NB4 (cell line): ENCODE results near the gene SH3BP4.

Experiments
- DNase-seq: peaks from one replicate; pipeline ENCODE4 v3.0.0; 2010; ENCODE audit warnings: low read depth
- H3K4me3 ChIP-seq: one replicate; pipeline ENCODE4 v1.5.1; 2011; ENCODE audit warnings: mild to moderate bottlenecking, low read depth, low read length, moderate library complexity
- CTCF ChIP-seq: IDR thresholded peaks from one replicate; pipeline ENCODE4 v1.5.1; 2012; ENCODE audit warnings: low read depth, low read length
- MAX ChIP-seq: IDR thresholded peaks from 2 replicates; pipeline ENCODE4 v1.6.1; 2011; ENCODE audit warnings: low read depth, low read length
- MYC ChIP-seq: IDR thresholded peaks from 2 replicates; pipeline ENCODE4 v1.6.1; 2011; ENCODE audit warnings: low read depth, low read length
- POLR2A ChIP-seq: IDR thresholded peaks from 2 replicates; pipeline ENCODE4 v1.6.1; 2011; ENCODE audit warnings: mild to moderate bottlenecking; ENCODE audit not compliant: insufficient read length; ENCODE audit errors: extremely low read depth

SH3BP4 gene

GRCh38 chr2:234920836-234921235, 31.0 kb upstream of the SH3BP4 start:
- no peak for TF ChIP-seq POLR2A
- TF ChIP-seq MYC = no peak
- TF ChIP-seq MAX = no peak
- no peak for TF ChIP-seq CTCF
- no peak for DNase-seq
- no peak overlapping the region for H3K4me3 ChIP-seq

GRCh38 chr2:234929002-234929401, 22.8 kb upstream of the SH3BP4 start:
- TF ChIP-seq MAX (no peak), CTCF (no peak), MYC (no peak), POLR2A (no peak)
- DNase-seq = no peak
- H3K4me3 ChIP-seq = no peak overlapping the region

- no peak for TF ChIP-seq MAX
- TF ChIP-seq CTCF = no peak
- TF ChIP-seq POLR2A = no peak
- TF ChIP-seq MYC = no peak
Observed at GRCh38 chr2:234930397-234930796, 21.4 kb upstream of the SH3BP4 start.

GRCh38 chr2:234931371-234931770, 20.4 kb upstream of the SH3BP4 start:
- DNase-seq = no peak
- TF ChIP-seq POLR2A = no peak
- TF ChIP-seq MYC = no peak
- no peak for TF ChIP-seq CTCF
- no peak for TF ChIP-seq MAX
- H3K4me3 ChIP-seq = no peak overlapping the region

More at GRCh38 chr2:234930397-234930796, 21.4 kb upstream of the SH3BP4 start:
- no peak overlapping the region for H3K4me3 ChIP-seq
- DNase-seq = no peak

GRCh38 chr2:234932591-234933168, 19.1 kb upstream of the SH3BP4 start:
- no peak for TF ChIP-seq MAX
- no peak overlapping the region for H3K4me3 ChIP-seq

GRCh38 chr2:234935311-234935710, 16.5 kb upstream of the SH3BP4 start:
- TF ChIP-seq CTCF (no peak), MYC (no peak), POLR2A (no peak), MAX (no peak)
- no peak for DNase-seq
- H3K4me3 ChIP-seq = no peak overlapping the region

More at GRCh38 chr2:234932591-234933168, 19.1 kb upstream of the SH3BP4 start:
- no peak for DNase-seq
